HG02938 (cell line): ENCODE measurements around the gene CDH26.

Source experiments
- ATAC-seq: cut with Tn5 transposase; IDR thresholded peaks from one replicate; pipeline ENCODE4 v1.9.1; 2021; ENCODE audit warnings: mild to moderate bottlenecking, moderate library complexity; ENCODE audit not compliant: unreplicated experiment

Gene CDH26

GRCh38 chr20:60010689-60011458 is 52.7 kb downstream of the CDH26 start:
- ATAC-seq = no peak

GRCh38 chr20:60011512-60012507 is 53.6 kb downstream of the CDH26 start:
- no peak for ATAC-seq

- ATAC-seq = no peak
These were observed 55.3 kb downstream of the CDH26 start for GRCh38 chr20:60013296-60014139.

GRCh38 chr20:60016406-60016805 is 58.2 kb downstream of the CDH26 start:
- ATAC-seq = no peak

GRCh38 chr20:60020251-60020650 is 62.0 kb downstream of the CDH26 start:
- no peak for ATAC-seq

- ATAC-seq = no peak
These were observed 62.9 kb downstream of the CDH26 start for GRCh38 chr20:60021104-60021503.

GRCh38 chr20:60022849-60023248 is 64.6 kb downstream of the CDH26 start:
- ATAC-seq = no peak

- no peak for ATAC-seq
These were observed 66.0 kb downstream of the CDH26 start for GRCh38 chr20:60024245-60024644.

GRCh38 chr20:60024801-60025200 is 66.6 kb downstream of the CDH26 start:
- ATAC-seq = no peak

GRCh38 chr20:60026010-60026409 is 67.8 kb downstream of the CDH26 start:
- ATAC-seq = no peak

GRCh38 chr20:60030471-60030870 is 72.2 kb downstream of the CDH26 start:
- no peak for ATAC-seq

- no peak for ATAC-seq
These were observed 72.9 kb downstream of the CDH26 start for GRCh38 chr20:60031107-60031506.

- ATAC-seq = no peak
These were observed 76.2 kb downstream of the CDH26 start for GRCh38 chr20:60034231-60035110.

- no peak for ATAC-seq
These were observed 77.3 kb downstream of the CDH26 start for GRCh38 chr20:60035486-60035885.

- ATAC-seq = no peak
These were observed 78.1 kb downstream of the CDH26 start for GRCh38 chr20:60036346-60036745.

- no peak for ATAC-seq
These were observed 78.7 kb downstream of the CDH26 start for GRCh38 chr20:60036746-60037499.

GRCh38 chr20:60038400-60039008 is 80.3 kb downstream of the CDH26 start:
- ATAC-seq = no peak

GRCh38 chr20:60039526-60039925 is 81.3 kb downstream of the CDH26 start:
- no peak for ATAC-seq
